Osteoblast (primary cell): Measurements from ENCODE around the gene NARS2. TPM values are rescaled to one million over a fixed set of nuclear protein-coding genes. Genes with fewer than 3 reads are reported as not detected.

Experiments used
- DNase-seq: peaks from one replicate; pipeline ENCODE4 v3.0.0; 2011; ENCODE audit warnings: low spot score, mixed read lengths; ENCODE audit not compliant: insufficient read length; ENCODE audit errors: missing footprints
- H2AFZ ChIP-seq: 2 replicates; pipeline ENCODE4 v1.6.0; 2011; ENCODE audit warnings: mild to moderate bottlenecking, low read length
- H3K27ac ChIP-seq: 2 replicates; pipeline ENCODE4 v1.5.1; 2011; ENCODE audit warnings: mild to moderate bottlenecking, low read depth, low read length, moderate library complexity
- H3K27me3 ChIP-seq: 2 replicates; pipeline ENCODE4 v1.6.0; 2012; ENCODE audit warnings: mild to moderate bottlenecking, control low read depth, inconsistent platforms, low read length, moderate library complexity; ENCODE audit not compliant: insufficient read depth
- H3K36me3 ChIP-seq: 2 replicates; pipeline ENCODE4 v1.5.1; 2011; ENCODE audit warnings: mild to moderate bottlenecking, low read length, control low read depth, moderate library complexity; ENCODE audit not compliant: insufficient read depth
- H3K4me1 ChIP-seq: 2 replicates; pipeline ENCODE4 v1.5.1; 2011; ENCODE audit warnings: mild to moderate bottlenecking, low read length, control low read depth, moderate library complexity; ENCODE audit not compliant: insufficient read depth
- H3K4me2 ChIP-seq: 2 replicates; pipeline ENCODE4 v1.6.0; 2011; ENCODE audit warnings: mild to moderate bottlenecking, low read length; ENCODE audit not compliant: insufficient read depth
- H3K4me3 ChIP-seq: fragments of 200-600 bp; sonication (generic); 3 replicates; pipeline ENCODE4 v1.5.1; 2012; ENCODE audit warnings: mild to moderate bottlenecking, low read length, inconsistent platforms; ENCODE audit not compliant: insufficient read depth
- H3K79me2 ChIP-seq: 2 replicates; pipeline ENCODE4 v1.6.0; 2012; ENCODE audit warnings: mild to moderate bottlenecking, low read length, control low read depth, inconsistent platforms; ENCODE audit not compliant: insufficient read depth
- H3K9me3 ChIP-seq: 2 replicates; pipeline ENCODE4 v1.5.1; 2011; ENCODE audit warnings: low read depth, low read length, control low read depth
- H4K20me1 ChIP-seq: 2 replicates; pipeline ENCODE4 v1.6.0; 2012; ENCODE audit warnings: mild to moderate bottlenecking, low read length, control low read depth; ENCODE audit not compliant: insufficient read depth
- CTCF ChIP-seq: IDR thresholded peaks from 2 replicates; pipeline ENCODE4 v1.5.1; 2011; ENCODE audit warnings: mild to moderate bottlenecking, low read depth, low read length, moderate library complexity; ENCODE audit errors: extremely low read depth
- total RNA-seq: library from RNA; depleted of rRNA; stranded (reverse); fragments of >200 nt; gene quantifications from 2 replicates; pipeline ENCODE4 v1.2.3, GENCODE V29; 2012

Gene NARS2
- total RNA-seq, 1 donor, result 19.5 TPM

DNA sequence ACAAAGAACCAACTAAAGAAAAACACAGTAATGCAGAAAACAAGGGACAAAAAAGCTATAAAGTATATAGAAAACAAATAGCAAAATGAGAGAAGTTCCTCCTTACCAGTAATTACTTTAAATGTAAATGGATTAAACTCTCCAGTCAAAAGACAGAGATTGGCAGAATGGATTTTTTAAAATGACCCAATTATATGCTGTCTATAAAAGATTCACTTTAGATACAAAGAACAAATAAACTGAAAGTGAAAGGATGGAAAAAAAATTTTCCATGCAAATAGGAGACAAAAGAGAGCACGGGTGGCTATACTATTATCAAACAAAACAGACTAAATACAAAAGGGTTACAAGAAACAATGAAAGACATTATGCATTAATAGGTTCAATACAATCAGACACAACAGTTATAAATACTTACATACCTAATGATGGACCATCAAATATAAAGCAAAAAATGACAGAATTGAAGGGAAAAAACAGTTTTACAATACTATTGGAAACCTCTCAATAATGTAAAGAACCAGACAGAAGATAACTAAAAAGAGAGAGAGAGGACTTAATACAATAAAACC, 64.6 kb downstream of the NARS2 start:
- Histone ChIP-seq H3K79me2 (no peaks in the 10 kb centered on the region), H3K36me3 (no peaks in the 10 kb centered on the region), H3K4me2 (no peak overlapping the region), H3K4me3 (no peak overlapping the region), H3K4me1 (no peaks in the 10 kb centered on the region), H3K27ac (no peak overlapping the region), H3K27me3 (no peaks in the 10 kb centered on the region), H4K20me1 (no peaks in the 10 kb centered on the region), H3K9me3 (no peaks in the 10 kb centered on the region), H2AFZ (no peak overlapping the region)
- no peak for DNase-seq
- TF ChIP-seq CTCF, result no peak

DNA sequence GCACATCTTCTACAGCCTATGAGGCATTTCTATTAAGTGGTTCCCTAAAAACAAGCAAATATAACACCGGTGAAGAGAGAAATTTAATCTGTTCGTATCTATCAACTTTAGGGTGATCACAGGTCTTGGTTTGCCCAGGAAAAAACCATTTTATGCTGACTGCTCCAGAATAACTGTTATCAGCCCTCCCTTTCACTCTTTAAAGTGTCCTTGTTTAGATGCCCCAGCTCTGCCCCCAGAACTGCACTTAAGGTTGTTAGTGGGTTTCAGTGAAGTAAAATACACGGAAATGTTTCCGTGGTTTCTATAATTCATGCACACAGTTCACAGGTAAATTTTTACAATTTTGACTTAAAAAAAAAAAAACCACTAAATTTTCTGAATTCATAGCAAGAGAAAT, 70.0 kb downstream of the NARS2 start:
- H2AFZ ChIP-seq, result no peak overlapping the region
- no peaks in the 10 kb centered on the region for H3K9me3 ChIP-seq
- H3K27ac ChIP-seq, result no peak overlapping the region
- H3K4me3 ChIP-seq, result no peak overlapping the region
- TF ChIP-seq CTCF, result no peak
- H4K20me1 ChIP-seq, result no peaks in the 10 kb centered on the region
- no peaks in the 10 kb centered on the region for H3K27me3 ChIP-seq
- no peak for DNase-seq
- H3K4me1 ChIP-seq, result no peaks in the 10 kb centered on the region
- H3K4me2 ChIP-seq, result no peak overlapping the region
- no peaks in the 10 kb centered on the region for H3K79me2 ChIP-seq
- H3K36me3 ChIP-seq, result no peaks in the 10 kb centered on the region

- TF ChIP-seq CTCF, result no peak
- Histone ChIP-seq H3K4me3 (no peak overlapping the region), H2AFZ (no peak overlapping the region), H3K9me3 (no peaks in the 10 kb centered on the region), H3K4me2 (no peak overlapping the region), H3K27ac (no peak overlapping the region), H4K20me1 (no peaks in the 10 kb centered on the region), H3K36me3 (no peaks in the 10 kb centered on the region), H3K27me3 (no peaks in the 10 kb centered on the region), H3K4me1 (no peaks in the 10 kb centered on the region), H3K79me2 (no peaks in the 10 kb centered on the region)
- DNase-seq, result no peak
Observed at GRCh38 chr11:78504181-78504580, 70.5 kb downstream of the NARS2 start.

GRCh38 chr11:78499971-78500370, 74.7 kb downstream of the NARS2 start:
- Histone ChIP-seq H3K4me3 (no peak overlapping the region), H3K27ac (no peak overlapping the region), H3K36me3 (no peaks in the 10 kb centered on the region), H3K4me2 (no peak overlapping the region), H3K4me1 (no peaks in the 10 kb centered on the region), H2AFZ (no peak overlapping the region), H4K20me1 (no peaks in the 10 kb centered on the region), H3K9me3 (no peaks in the 10 kb centered on the region), H3K27me3 (no peaks in the 10 kb centered on the region), H3K79me2 (no peaks in the 10 kb centered on the region)
- no peak for TF ChIP-seq CTCF
- no peak for DNase-seq
